ENCODE results near the gene CAMK2D. TPM values are rescaled to one million over a fixed set of nuclear protein-coding genes. Genes with fewer than 3 reads are reported as not detected.

CAMK2D gene
- total RNA-seq, 4 donors from 2014 or later: 57.3 to 78.4 (median 61.8) TPM

- Histone ChIP-seq H3K4me1 (peaks cover 11 to 32% of the 10 kb centered on the region in 2 donors), H3K36me3 (no peaks in the 10 kb centered on the region), H3K27me3 (no peaks in the 10 kb centered on the region), H3K4me3 (replicated peaks in 1 of 3) (no peak overlapping the region), H3K27ac (no peak overlapping the region), H3K9me3 (no peaks in the 10 kb centered on the region)
- TF ChIP-seq POLR2A (IDR thresholded peaks at IDR 0.05) (no peak), CTCF (IDR thresholded peaks at IDR 0.05) (no peak)
- intact Hi-C loops (cut with DNase I): no loop called here
- DNase-seq: peak in 1 of 2 donors; percentile 8
- WGBS, 2 donors: 79 to 83% methylated on average over 4 of the region's 4 CpGs
These were observed 78.6 kb downstream of the CAMK2D start for GRCh38 chr4:113682730-113683537.

GRCh38 chr4:113678641-113679040, 82.9 kb downstream of the CAMK2D start:
- H3K4me3 ChIP-seq (replicated peaks in 1 of 3): no peak overlapping the region
- no peaks in the 10 kb centered on the region for H3K27me3 ChIP-seq
- no peaks in the 10 kb centered on the region for H3K9me3 ChIP-seq
- no peak for DNase-seq
- no peaks in the 10 kb centered on the region for H3K36me3 ChIP-seq
- intact Hi-C loops (cut with DNase I): no loop called here
- no peak for TF ChIP-seq POLR2A (IDR thresholded peaks at IDR 0.05)
- no peak for TF ChIP-seq CTCF (IDR thresholded peaks at IDR 0.05)
- H3K27ac ChIP-seq: no peak overlapping the region
- H3K4me1 ChIP-seq: peaks cover 30 to 37% of the 10 kb centered on the region in 2 donors

- H3K27ac ChIP-seq: peak overlapping the region in 1 of 3 donors; percentile 41
- no peak overlapping the region for H3K4me3 ChIP-seq (replicated peaks in 1 of 3)
- intact Hi-C loops (cut with DNase I): no loop called here
- H3K27me3 ChIP-seq: no peaks in the 10 kb centered on the region
- H3K9me3 ChIP-seq: no peaks in the 10 kb centered on the region
- H3K4me1 ChIP-seq: peaks cover 32 to 37% of the 10 kb centered on the region in 2 donors
- 82 to 83% methylated on average over 4 of the region's 4 CpGs for WGBS, 2 donors
- no peak for DNase-seq
- H3K36me3 ChIP-seq: no peaks in the 10 kb centered on the region
- TF ChIP-seq POLR2A (IDR thresholded peaks at IDR 0.05) (no peak), CTCF (IDR thresholded peaks at IDR 0.05) (no peak)
These were observed 84.2 kb downstream of the CAMK2D start for GRCh38 chr4:113677325-113677724.

- TF ChIP-seq CTCF (IDR thresholded peaks at IDR 0.05) (no peak), POLR2A (IDR thresholded peaks at IDR 0.05) (no peak)
- WGBS, 2 donors: 36 to 57% methylated on average over 2 of the region's 2 CpGs
- Histone ChIP-seq H3K4me1 (peaks cover 32 to 37% of the 10 kb centered on the region in 2 donors), H3K4me3 (replicated peaks in 1 of 3) (no peak overlapping the region), H3K9me3 (no peaks in the 10 kb centered on the region), H3K36me3 (no peaks in the 10 kb centered on the region), H3K27me3 (no peaks in the 10 kb centered on the region), H3K27ac (peak overlapping the region in 2 of 3 donors; percentile 11 to 41)
- intact Hi-C loops (cut with DNase I): no loop called here
- no peak for DNase-seq
These were observed 85.5 kb downstream of the CAMK2D start for GRCh38 chr4:113675731-113676697.

Data from thyroid gland (tissue), 4 donors.